NCI-H146 treated with DMSO at 0.1 percent for 48 hours (cell line): ENCODE data around the gene AFF3.
"Not testable (repeated sequence)": the region's sequence is repeated elsewhere in the genome, so short reads cannot be mapped to it uniquely, and the experiment has no call there.

Experiments
- DNase-seq: peaks from one replicate; lab custom pipeline; 2025; ENCODE audit not compliant: unreplicated experiment; lab: John Stamatoyannopoulos, UW

Gene AFF3

GRCh38 chr2:99938250-99938649 lies 204.1 kb downstream of the AFF3 start:
- DNase-seq = no peak

- DNase-seq = no peak
Observed at GRCh38 chr2:99936065-99936464, 206.3 kb downstream of the AFF3 start.

- no peak for DNase-seq
Observed at GRCh38 chr2:99935662-99936061, 206.7 kb downstream of the AFF3 start.

GRCh38 chr2:99933894-99934650 lies 208.3 kb downstream of the AFF3 start:
- no peak for DNase-seq

GRCh38 chr2:99933491-99933890 lies 208.9 kb downstream of the AFF3 start:
- not testable (repeated sequence) for DNase-seq

GRCh38 chr2:99928470-99929053 lies 213.8 kb downstream of the AFF3 start:
- DNase-seq = no peak

DNA sequence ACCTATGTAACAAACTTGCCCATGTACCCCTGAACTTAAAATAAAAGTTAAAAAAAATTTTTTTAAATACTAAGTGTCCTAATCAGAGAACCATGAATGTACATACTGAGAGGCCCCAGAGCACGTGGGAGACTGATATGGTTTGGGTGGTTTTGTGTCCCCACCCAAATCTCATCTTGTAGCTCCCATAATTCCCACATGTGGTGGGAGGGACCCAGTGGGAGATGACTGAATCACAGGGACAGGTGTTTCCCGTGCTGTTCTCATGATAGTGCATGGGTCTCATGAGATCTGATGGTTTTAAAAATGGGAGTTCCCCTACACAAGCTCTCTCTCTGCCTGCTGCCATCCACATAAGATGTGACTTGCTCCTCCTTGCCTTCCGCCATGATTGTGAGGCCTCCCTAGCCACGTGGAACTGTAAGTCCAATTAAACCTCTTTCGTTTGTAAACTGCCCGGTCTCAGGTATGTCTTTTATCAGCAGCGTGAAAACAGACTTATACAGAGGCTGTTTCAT lies 214.6 kb downstream of the AFF3 start:
- not testable (repeated sequence) for DNase-seq

- no peak for DNase-seq
Observed at GRCh38 chr2:99926986-99927385, 215.4 kb downstream of the AFF3 start.

DNA sequence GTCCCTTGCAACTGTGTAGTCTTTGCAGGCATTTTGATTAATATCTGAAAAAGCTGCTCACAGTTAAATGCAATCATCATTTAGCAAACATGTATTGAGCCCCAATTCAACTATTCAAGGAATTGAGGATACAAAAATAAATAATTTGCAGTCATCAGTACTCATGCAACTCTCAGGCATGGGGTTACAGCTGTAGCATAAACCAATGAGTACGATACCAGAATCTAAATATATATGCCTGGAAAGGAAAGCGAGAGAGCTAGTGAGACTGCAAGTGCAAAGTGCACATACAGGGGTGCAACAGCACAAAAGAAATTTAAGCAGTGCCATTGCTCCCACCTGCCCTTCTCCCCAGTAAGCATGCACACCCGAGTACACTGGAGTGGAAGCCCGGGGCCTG lies 216.4 kb downstream of the AFF3 start:
- DNase-seq = no peak

- no peak for DNase-seq
Observed at GRCh38 chr2:99922664-99923063, 219.7 kb downstream of the AFF3 start.

DNA sequence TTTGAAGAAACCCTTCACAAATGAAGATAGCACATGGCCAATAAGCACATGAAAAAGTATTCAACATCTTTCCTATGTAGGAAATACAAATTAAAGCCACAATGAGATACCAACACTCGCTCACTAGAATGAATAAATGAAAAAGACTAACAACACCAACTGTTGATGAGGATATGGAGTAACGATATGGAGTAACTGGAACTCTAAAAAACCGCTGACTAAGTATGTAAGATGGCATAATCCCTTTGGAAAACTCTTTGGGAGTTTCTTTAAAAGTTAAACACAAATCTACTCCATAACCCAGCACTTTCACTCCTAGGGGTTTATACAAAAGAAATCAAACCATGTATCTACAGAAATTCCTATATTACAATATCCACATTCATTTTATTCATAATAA lies 220.5 kb downstream of the AFF3 start:
- DNase-seq = no peak

DNA sequence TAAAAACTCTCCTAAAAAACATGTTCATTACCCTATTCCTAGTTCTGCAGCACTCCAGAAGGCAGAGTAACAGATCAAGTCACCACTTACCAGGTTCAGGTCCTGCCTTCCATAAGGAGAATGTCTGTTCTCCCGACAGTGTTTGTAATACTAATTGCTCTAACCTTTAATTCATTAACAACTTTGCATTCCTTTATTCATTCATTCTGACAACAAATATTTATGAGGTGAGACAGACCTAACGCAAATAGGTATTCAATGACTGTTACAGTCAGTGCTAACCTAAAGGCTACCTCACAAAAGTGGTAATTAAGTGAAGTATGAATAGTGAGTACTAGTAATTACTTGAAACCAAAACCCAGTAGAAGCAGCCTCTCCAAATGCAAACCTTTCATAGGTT lies 224.0 kb downstream of the AFF3 start:
- no peak for DNase-seq

GRCh38 chr2:99915108-99915675 lies 227.2 kb downstream of the AFF3 start:
- no peak for DNase-seq

GRCh38 chr2:99911736-99912135 lies 230.7 kb downstream of the AFF3 start:
- no peak for DNase-seq

DNA sequence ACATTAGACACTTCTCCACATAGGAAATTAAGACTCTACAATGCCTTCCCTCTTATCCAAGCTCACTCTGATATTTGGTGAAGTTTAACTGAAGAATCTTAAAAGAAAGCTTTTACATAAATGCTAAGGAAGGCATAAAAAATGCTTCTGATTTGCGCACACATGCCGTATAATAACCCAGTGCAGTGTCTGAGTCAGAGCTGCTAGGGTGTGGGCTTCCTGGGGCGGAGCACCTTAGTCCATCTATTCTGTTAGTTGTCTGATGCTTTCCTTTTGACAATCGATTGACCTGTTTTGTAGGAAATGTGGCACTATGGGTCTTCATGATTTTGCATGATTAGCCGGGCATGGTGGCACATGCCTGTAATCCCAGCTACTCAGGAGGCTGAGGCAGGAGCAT lies 231.5 kb downstream of the AFF3 start:
- no peak for DNase-seq

- no peak for DNase-seq
Observed at GRCh38 chr2:99905636-99906035, 236.8 kb downstream of the AFF3 start.

DNA sequence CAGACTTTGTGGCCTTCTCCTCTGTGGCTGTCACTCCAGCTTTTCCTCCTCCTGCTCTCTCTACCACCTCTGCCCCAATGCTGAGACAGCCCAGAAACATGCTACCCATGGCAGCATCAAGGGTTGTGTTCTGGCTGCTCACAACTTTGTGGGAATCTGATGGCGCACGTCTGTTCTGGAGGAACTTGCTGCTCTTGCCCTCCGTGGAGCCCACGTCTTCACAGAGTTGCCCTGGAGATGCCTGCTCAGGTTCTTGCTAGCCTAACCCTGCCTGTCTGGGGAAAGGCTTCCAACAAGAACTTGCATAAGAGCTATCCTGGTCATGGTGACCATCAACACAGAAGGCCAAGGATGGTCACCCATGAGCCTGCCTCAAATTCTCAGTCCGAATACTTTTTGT lies 237.4 kb downstream of the AFF3 start:
- DNase-seq = no peak

GRCh38 chr2:99903981-99904380 lies 238.4 kb downstream of the AFF3 start:
- no peak for DNase-seq

DNA sequence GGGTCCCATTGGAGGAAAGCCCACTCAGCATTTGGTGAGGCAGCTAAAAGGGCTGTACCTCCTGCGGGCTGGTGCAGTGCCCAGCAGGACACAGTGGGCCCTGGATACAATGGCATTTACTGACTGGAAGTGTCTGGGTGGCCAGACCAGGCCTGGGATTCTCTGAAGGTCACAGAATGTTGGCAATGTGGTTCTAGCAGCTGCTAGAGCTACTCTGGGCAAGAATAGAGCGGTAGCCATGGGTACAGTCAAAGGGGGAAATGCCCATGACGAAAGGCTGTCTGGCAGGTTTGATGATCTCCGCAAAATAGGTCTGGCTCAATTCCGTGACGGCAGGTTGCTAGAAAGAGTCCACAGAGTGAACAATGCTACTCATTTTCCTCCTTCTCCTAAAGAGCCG lies 241.8 kb downstream of the AFF3 start:
- DNase-seq = no peak

DNA sequence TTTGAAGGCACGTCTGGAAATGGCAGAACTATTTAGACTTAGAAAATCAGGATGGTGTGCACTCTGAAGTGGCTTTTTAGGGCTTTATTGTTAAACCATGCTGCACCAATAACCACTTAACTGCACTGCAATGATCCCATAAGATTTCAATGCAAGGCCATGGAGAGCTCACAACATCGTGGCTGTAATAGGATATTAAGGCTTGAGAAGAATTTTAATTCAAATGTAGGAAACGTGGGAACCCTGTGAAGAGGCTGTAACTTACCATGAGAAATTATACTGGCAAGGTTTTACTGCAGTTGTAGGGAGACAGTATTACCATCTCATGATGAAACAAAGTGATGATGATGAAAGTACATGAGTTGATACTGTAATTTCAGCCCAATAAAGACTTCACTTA lies 242.5 kb downstream of the AFF3 start:
- no peak for DNase-seq

DNA sequence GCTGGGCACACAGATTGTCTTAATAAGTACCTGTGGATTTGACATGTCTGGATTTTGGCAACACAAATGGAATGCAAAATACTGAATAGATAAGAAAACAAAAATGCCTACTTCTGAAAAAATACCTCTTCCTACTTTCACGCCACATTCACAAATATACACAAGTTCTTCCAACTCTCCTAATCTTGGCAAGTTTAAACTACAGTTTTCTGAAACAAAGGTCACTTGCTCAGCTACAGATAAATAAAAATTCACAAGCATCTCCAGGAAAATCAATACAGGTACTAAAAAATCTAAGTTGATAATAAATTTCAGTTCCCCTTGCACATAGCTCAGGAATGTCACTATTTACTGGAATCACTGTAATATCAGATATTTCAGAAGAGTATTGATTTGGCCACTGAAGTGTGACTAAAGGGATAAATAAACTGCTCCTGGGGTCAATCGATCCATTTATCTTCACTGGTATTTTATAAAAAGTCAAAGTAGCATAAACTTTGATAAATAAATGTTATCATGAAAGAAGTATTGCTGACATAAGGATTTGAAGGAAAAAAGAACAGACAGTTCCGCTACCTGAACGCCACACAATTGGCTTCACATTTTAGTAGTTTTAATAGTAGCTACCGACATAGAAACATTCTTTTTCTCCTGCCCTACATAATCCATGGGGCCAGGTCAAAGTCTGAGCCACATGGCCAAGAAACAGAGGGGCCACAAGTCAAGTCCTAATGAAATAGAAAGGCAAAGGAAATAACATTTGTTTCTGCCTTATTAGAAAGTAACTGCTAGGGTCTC lies 243.1 kb downstream of the AFF3 start:
- no peak for DNase-seq
